Nasal cavity respiratory epithelium epithelial cell of viscerocranial mucosa (primary cell): Measurements from ENCODE around the gene RPL39. TPM values are rescaled to one million over a fixed set of nuclear protein-coding genes. Genes with fewer than 3 reads are reported as not detected.

Experiments used
- total RNA-seq: library from RNA; depleted of rRNA; stranded (reverse); fragments of >200 nt; gene quantifications from 2 replicates; pipeline ENCODE4 v1.2.3, GENCODE V29; 2014

Gene RPL39
- total RNA-seq: 1,852 and 3,096 TPM in 2 replicates

DNA sequence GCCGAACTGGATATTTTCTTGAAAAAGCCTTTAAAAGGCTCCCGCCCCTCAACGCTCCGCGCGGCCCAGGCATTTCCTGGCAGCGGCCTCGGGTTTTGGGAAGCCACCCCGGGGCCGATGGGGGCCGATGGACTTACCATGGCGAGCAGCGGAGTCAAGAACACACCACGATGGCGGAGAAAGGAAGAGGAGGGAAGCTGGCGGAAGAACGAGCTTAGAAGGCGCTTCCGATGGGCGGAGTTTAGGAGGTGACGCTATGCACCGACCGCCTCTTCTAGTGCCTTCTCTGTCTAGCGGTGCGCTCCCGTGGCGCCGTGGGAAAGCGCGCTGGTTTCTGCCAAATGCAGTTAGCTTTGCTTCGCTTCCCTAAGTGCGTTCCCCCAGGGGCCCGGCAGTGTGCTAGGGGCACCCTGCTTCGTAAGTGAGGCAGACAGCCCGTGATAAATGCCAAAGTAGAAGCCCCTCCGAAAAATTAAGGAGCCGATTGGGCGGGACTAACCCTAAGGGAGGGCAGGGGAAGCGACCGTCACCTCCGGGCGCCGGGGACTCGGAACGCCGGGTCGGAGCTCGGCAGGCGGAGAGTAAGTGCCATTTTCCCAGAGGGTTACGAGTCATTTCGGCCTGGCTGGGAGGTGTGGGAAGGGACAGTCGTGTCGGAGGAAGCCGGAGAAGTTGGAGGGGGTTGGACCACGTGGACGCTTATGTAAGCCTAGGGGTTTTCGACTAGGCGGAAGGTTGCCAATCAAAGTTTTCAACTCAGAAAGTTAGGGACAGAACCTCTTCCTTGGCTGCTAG lies at the start of gene RPL39:
RPL39 (minus strand) TSS at position 194 of the 795 bp plus-strand sequence; CDS start at position 140, 54 bp downstream.

DNA sequence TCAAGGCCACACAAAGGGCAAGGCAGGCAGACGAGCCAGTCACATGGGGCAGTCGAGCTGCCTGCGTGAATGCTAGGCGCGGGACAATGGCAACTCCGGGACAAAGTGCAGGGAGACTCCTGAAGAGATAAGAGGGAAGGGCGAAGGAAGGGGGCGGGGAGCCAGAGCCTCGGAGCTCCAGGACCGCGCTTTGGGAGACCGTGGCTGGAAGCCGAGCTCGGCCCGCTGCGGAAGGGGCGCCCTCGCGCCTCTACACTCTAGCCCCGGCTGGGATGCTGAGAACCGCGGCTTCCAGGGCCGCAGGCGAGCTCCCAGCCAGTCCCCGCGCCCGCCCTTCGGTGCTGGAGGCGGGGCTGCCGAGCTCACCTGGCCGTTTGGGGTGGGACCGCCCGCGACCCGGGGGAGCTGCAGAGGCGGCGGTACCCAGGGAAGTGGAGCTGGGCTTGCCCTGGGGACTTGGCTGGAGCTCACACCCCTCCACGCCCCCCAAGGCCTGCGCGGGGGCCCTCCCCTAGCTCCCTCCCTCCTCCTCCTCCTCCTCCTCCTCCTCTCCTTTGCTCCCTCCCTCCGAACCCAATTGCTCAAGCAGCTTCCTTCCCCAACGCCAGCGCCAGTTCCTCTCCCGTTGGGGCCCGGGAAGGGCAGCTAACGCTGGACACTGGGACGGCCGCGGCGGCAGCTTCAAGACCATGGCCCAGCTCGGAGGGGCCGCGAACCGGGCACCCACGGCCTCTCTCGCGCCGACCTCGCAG lies 33.3 kb downstream of the RPL39 start, which contains the start of gene SOWAHD:
SOWAHD (plus strand) TSS at position 610 of the 752 bp plus-strand sequence; CDS start at position 690, 80 bp downstream.

Other genes starting within 250 kb of the RPL39 start
- 39.3 and 44.0 TPM in 2 replicates for gene STEEP1, start 226.2 kb downstream of the RPL39 start, total RNA-seq
- gene UBE2A, start 217.1 kb downstream of the RPL39 start, total RNA-seq: 22.6 and 33.2 TPM in 2 replicates
- gene NKRF, start 185.2 kb downstream of the RPL39 start, total RNA-seq: 7.5 and 12.0 TPM in 2 replicates
- gene SEPTIN6, start 98.5 kb downstream of the RPL39 start, total RNA-seq: 1.4 and 7.3 TPM in 2 replicates
- under 0.01 and 0.07 TPM in 2 replicates for gene SOWAHD, start 33.0 kb downstream of the RPL39 start, total RNA-seq
- 3.1 and 3.8 TPM in 2 replicates for gene UPF3B, start 61.3 kb upstream of the RPL39 start, total RNA-seq
- 12.0 and 15.7 TPM in 2 replicates for gene RNF113A, start 80.1 kb upstream of the RPL39 start, total RNA-seq
- gene NDUFA1, start 80.2 kb upstream of the RPL39 start, total RNA-seq: 53.2 and 65.3 TPM in 2 replicates
- not detected in 2 replicates for gene AKAP14, start 104.3 kb upstream of the RPL39 start, total RNA-seq
- 5.8 TPM in 2 replicates for gene NKAP, start 152.1 kb upstream of the RPL39 start, total RNA-seq